ENCODE data around the gene SARNP.

Gene SARNP

DNA sequence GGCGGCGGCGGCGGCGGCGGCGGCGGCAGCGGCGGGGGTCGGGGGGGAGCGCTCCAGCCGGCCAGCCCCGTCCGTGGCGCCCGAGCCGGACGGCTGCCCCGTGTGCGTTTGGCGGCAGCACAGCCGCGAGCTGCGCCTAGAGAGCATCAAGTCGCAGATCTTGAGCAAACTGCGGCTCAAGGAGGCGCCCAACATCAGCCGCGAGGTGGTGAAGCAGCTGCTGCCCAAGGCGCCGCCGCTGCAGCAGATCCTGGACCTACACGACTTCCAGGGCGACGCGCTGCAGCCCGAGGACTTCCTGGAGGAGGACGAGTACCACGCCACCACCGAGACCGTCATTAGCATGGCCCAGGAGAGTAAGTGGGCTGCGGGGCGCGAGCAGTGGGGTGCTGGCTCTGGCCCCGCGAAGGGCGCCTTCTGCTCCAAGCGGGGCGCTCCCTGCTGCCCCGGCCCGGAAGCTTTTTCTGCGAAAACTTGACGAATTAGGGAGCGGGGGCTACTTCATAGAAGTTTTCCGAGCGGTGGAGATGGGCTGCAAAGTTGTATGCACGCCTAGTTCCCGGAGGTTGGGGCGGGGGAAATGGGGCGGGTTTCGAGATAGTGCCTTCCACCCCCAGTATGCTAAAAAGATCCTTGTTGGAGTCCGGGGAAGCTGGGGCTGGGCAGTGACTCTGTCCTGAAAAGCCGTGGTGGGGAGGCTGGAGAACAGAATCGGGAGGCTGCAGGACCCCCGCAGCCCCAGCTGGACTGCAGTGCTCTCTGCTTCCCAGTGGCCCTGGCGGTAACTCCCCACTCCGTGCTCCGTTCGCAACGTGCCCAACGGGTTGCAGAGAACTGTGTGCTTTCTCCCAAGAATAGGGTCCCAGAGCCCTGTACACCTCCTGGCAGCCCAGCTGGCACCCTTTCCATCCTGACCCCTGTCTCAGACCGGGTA lies 73.9 kb downstream of the SARNP start:
- peak; percentile 75 for DNase-seq (ENCODE audit: low read depth)
- TF ChIP-seq, protein P1, sequence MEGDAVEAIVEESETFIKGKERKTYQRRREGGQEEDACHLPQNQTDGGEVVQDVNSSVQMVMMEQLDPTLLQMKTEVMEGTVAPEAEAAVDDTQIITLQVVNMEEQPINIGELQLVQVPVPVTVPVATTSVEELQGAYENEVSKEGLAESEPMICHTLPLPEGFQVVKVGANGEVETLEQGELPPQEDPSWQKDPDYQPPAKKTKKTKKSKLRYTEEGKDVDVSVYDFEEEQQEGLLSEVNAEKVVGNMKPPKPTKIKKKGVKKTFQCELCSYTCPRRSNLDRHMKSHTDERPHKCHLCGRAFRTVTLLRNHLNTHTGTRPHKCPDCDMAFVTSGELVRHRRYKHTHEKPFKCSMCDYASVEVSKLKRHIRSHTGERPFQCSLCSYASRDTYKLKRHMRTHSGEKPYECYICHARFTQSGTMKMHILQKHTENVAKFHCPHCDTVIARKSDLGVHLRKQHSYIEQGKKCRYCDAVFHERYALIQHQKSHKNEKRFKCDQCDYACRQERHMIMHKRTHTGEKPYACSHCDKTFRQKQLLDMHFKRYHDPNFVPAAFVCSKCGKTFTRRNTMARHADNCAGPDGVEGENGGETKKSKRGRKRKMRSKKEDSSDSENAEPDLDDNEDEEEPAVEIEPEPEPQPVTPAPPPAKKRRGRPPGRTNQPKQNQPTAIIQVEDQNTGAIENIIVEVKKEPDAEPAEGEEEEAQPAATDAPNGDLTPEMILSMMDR (conservative IDR thresholded peaks at IDR 0.05; ENCODE audit: low read depth, low read length): peak; percentile 30
- H3K4me3 ChIP-seq (ENCODE audit: low read depth, low read length): peak overlapping the region; percentile 70

DNA sequence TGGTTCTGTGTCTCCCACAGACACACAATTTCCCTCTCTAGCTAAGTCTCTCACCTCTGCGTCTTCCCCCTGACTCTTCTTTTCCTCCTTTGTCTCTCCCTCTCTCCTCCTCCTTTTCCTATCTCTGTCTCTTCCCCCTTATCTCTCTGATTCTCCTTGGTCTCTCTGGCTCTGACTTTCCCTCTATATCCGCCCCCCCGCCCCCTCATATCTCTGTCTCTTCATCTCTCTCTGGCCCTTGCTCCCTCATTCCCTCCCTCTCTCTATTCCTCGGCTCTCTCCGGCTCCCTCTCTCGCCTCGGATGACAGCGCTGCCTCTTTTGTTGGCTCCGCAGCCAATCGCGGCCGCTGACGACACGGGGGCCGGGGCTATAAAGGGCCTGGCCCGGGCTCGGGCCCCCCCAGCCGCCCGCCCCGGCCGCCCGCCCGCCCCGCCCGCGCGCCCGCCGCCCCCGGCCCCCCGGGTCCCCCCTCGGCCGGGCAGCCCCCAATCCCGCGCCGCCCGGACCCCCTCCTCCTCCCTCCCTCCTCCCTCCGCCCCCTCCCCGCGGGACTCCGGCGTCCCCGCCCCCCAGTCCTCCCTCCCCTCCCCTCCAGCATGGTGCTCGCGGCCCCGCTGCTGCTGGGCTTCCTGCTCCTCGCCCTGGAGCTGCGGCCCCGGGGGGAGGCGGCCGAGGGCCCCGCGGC lies 74.7 kb downstream of the SARNP start, which contains the start of gene GDF11:
TSS of gene GDF11 (plus strand) at position 404 of the 687 bp plus-strand sequence. CDS start at position 599, 195 bp downstream.
- peak; percentile 71 for DNase-seq (ENCODE audit: low read depth)
- TF ChIP-seq, protein P1 (conservative IDR thresholded peaks at IDR 0.05; ENCODE audit: low read depth, low read length): no peak
- peak within 1 kb of the TSS; percentile 70 for H3K4me3 ChIP-seq (ENCODE audit: low read depth, low read length)

DNA sequence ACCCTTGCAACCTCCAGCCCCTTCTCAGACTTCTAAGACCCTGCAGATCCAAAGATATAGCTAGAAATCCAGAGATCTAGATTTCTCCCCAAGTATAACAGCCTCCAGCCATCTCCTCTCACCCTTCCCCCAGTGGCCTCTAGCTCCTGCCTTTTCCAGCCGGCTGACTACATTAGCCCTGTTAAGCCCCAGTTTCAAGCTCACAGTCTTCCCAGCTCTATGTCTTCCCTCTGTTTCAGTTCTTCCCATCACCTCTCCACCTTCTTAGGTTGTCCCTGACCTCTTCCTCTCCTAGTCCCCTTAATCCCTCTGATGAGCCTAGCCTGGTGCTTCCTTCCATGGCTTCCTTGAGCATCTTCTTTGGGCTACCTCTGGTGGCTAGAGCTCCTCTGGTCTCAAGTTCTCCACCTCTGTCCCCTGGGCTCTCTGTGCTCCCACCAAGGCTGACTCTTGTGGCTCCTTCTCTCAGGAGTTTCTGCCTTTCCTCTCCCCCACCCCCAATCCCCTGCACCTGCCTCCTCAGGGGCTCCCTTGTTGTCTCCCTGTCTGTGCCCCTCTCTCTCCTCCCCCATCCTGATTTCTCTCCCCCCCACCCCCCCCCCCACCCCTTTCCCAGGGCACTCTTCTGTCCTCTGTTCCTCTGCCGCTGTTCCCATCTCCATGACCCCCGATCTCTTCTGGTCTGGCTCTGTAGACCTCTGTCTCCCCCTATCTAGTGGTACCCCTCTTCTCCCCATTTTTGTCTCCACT lies 75.4 kb downstream of the SARNP start:
- H3K4me3 ChIP-seq (ENCODE audit: low read depth, low read length): no peak overlapping the region
- TF ChIP-seq, protein P1 (conservative IDR thresholded peaks at IDR 0.05; ENCODE audit: low read depth, low read length): no peak
- no peak for DNase-seq (ENCODE audit: low read depth)

DNA sequence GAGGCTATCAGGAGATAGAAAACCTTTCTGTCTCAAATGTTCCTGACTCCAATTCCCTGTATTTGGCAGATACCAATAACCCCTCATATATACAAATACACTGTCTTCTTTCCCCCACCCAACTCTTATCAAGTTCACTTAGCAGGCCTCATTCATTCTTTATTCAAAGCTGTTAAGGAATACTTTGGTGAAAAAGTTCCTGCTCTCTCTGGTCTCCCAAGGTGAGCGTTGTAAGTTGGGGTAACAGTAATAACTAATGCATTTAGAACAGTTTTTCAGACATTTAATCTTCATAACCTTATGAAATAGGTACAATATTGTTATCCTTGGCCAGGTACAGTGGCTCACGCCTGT lies 78.5 kb downstream of the SARNP start:
- TF ChIP-seq, protein P1 (conservative IDR thresholded peaks at IDR 0.05; ENCODE audit: low read depth, low read length): no peak
- DNase-seq (ENCODE audit: low read depth): no peak
- no peak overlapping the region for H3K4me3 ChIP-seq (ENCODE audit: low read depth, low read length)

DNA sequence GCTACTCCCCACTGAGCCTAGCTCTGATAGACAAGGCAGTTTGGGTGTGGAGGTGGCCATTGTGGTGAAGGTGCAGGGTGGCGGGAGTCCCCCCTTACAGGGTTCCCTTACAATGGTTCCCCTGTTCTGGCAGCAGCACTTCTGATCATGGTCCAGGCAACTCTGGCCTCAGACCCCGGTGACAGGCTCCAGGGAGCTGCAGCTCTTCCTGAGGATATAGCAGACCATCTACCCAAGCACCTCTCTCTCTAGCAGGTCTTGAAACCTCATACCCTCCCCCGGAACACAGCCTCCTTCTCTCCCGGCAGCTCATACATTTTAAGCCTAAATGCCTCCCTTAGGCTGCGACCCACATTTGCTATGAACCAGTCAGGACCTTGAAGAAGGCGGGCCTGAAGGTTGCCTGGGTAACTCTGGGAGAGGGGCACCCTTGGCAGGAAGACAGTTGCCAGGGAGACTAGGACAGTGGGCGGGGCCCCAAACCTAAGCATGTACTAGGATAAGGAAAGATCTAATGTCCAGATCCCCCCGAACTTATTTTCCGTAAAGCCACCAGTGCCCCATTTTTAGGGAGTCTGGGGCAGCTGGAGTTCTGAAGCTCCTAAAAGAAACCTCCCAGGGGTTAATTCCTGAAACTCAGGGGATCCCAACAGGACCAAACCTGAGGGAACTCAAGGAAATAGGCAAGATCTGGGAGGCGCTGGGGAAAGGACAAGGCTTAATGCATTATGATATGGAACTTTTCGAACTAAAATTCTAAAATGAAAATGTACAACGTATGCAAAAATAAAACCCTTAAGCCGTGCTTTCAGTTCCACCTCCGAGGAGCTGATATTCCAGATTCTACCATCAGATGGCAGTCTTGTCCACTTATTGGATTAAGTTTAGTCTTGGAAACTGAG lies 79.2 kb downstream of the SARNP start:
- peak; percentile 91 for DNase-seq (ENCODE audit: low read depth)
- peak overlapping the region; percentile 69 for H3K4me3 ChIP-seq (ENCODE audit: low read depth, low read length)
- TF ChIP-seq, protein P1 (conservative IDR thresholded peaks at IDR 0.05; ENCODE audit: low read depth, low read length): peak; percentile 75

DNA sequence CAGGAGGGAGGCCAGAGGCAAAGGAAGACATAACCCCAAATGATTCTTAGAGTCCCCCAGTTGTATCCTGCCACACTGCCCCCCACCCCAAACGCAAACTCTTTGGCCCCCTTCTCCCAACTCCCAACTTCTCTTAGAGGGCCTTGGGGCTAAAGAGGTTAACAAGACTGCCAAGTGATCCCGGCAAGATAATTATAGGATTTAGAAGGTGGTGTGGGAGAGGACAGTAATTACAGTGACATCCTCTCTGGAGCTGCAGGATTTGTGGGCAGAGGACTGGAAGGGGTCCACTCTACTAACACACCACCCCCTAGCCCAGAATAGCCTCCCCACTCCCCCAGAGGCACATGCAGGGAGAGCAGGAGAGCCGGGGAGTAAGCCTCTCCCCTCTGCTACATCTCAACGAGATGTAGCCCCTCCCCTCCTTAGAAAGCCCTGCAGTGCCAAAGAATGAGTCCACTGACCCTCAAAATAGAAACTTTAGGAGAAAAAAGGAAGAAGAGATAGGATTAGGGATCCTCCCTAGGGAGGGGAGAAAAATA lies 79.9 kb downstream of the SARNP start:
- H3K4me3 ChIP-seq (ENCODE audit: low read depth, low read length): peak overlapping the region; percentile 69
- no peak for DNase-seq (ENCODE audit: low read depth)
- TF ChIP-seq, protein P1 (conservative IDR thresholded peaks at IDR 0.05; ENCODE audit: low read depth, low read length): no peak
